ENCODE measurements around the gene GFI1.
"Not testable (repeated sequence)": the region's sequence is repeated elsewhere in the genome, so short reads cannot be mapped to it uniquely, and the experiment has no call there.

GFI1 gene

DNA sequence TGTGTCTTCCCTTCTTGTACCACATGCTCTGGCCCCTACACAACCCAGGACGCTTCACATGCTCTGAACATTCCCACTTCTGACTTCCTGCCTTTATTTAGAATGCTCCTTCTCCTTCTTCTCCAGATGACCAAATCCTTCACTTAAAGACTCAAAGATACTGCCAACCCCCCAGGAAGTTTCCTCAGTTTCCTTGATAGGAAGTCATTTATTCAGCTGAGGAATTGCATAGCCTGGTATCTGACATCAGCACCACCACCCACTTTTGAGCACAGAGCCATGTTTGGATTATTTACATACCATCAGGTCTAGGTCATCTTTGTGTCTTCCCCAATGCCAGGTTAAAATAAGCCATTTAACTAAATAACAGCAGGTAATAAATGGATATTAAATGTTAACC is 42.4 kb downstream of the GFI1 start:
- H3K9ac ChIP-seq (ENCODE audit: low read depth in 1 of 2, low read length in 2 of 2), result no peak overlapping the region

DNA sequence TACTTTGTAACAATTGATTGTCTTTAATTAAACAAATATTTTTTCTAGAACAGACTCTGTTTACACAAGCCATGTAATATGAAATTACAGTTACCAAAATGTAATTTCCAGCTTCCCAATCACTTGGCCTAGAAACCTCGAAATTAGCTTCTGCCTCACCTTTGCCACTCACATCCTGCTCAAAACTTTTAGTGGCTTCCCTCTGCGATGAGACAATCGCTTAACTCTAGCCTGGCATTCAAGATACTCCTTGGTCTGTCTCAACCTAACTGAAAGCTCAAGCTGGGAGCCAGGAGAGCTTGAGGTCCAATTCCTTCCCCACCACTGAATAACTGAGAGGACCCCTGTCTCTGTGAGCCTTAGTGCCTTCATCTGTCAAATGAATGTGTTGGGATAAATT is 42.8 kb downstream of the GFI1 start:
- Histone ChIP-seq H3K27me3 (ENCODE audit: control insufficient read depth in 2 of 2, insufficient read depth in 2 of 2, low read length in 2 of 2) (no peaks in the 10 kb centered on the region), H3K4me3 (ENCODE audit: low read length in 2 of 2) (no peak overlapping the region), H3K9ac (ENCODE audit: low read depth in 1 of 2, low read length in 2 of 2) (no peak overlapping the region), H3K4me1 (ENCODE audit: control insufficient read depth in 2 of 2, insufficient read depth in 2 of 2, low read length in 2 of 2) (peaks cover 0 to 3% of the 10 kb centered on the region in 2 donors), H3K36me3 (ENCODE audit: control insufficient read depth in 2 of 2, insufficient read depth in 2 of 2, low read length in 2 of 2) (no peaks in the 10 kb centered on the region), H3K27ac (ENCODE audit: low read depth in 2 of 2, low read length in 2 of 2) (no peak overlapping the region), H3K9me3 (ENCODE audit: control insufficient read depth in 2 of 2, low read length in 2 of 2) (no peaks in the 10 kb centered on the region)

More for the DNA sequence above, 42.4 kb downstream of the GFI1 start:
- Histone ChIP-seq H3K36me3 (ENCODE audit: control insufficient read depth in 2 of 2, insufficient read depth in 2 of 2, low read length in 2 of 2) (no peaks in the 10 kb centered on the region), H3K27ac (ENCODE audit: low read depth in 2 of 2, low read length in 2 of 2) (no peak overlapping the region), H3K27me3 (ENCODE audit: control insufficient read depth in 2 of 2, insufficient read depth in 2 of 2, low read length in 2 of 2) (no peaks in the 10 kb centered on the region), H3K9me3 (ENCODE audit: control insufficient read depth in 2 of 2, low read length in 2 of 2) (no peaks in the 10 kb centered on the region), H3K4me3 (ENCODE audit: low read length in 2 of 2) (no peak overlapping the region), H3K4me1 (ENCODE audit: control insufficient read depth in 2 of 2, insufficient read depth in 2 of 2, low read length in 2 of 2) (peaks cover 0 to 3% of the 10 kb centered on the region in 2 donors)

DNA sequence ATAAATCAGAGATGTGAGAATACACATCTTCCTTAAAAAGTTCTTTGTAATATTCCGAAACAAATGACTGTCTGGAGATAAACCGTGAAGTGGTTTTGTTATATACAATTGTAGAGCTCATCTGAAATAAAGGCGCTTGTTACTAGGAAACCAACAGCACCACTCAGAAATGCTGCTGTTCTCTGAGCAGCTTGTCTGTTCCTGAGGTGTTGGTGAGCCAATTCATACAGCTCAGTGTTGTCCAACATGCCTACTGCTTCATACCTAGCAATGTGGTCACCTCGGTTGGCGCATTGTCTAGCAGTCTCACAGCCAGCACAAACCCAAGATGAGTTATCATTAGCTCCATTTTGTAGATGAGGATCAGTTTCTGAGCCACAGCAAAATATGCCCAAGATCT is 44.4 kb downstream of the GFI1 start:
- Histone ChIP-seq H3K9ac (ENCODE audit: low read depth in 1 of 2, low read length in 2 of 2) (no peak overlapping the region), H3K4me3 (ENCODE audit: low read length in 2 of 2) (peak overlapping the region; percentile 46 to 56), H3K36me3 (ENCODE audit: control insufficient read depth in 2 of 2, insufficient read depth in 2 of 2, low read length in 2 of 2) (no peaks in the 10 kb centered on the region), H3K4me1 (ENCODE audit: control insufficient read depth in 2 of 2, insufficient read depth in 2 of 2, low read length in 2 of 2) (peaks cover 0 to 3% of the 10 kb centered on the region in 2 donors), H3K27me3 (ENCODE audit: control insufficient read depth in 2 of 2, insufficient read depth in 2 of 2, low read length in 2 of 2) (no peaks in the 10 kb centered on the region), H3K27ac (ENCODE audit: low read depth in 2 of 2, low read length in 2 of 2) (no peak overlapping the region), H3K9me3 (ENCODE audit: control insufficient read depth in 2 of 2, low read length in 2 of 2) (no peaks in the 10 kb centered on the region)

DNA sequence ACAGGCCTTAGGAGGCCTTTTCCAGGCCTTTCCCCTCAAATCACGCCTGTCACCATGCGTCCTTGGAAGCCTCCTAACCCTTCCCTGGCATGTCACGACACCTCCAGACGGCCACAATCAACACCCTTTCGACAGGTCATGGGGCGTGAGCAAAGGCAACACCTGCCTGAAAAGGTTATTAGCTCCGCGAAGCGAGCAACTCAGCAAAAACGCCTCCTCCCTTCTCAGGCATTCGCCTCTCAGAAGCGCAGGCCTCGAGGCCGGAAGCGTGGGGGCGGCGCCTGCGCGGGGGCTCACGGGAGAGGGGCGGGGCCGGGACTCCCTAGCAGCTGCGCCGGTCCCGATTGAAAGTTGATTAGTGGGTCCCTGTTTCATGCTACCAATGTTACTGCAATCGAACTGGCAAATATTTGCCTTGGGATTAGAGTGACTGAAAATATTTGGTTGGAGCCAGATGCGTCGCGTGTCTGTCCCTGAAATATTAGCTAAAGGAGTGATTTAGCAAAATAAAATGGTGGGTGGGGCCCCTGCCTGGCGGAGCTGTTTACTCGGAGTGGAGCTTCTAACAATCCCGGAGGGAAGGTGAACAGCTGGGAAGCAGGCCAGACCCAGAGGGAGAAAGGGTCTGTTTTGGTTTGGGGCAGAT is 44.9 kb downstream of the GFI1 start:
- Histone ChIP-seq H3K27ac (ENCODE audit: low read depth in 2 of 2, low read length in 2 of 2) (peak overlapping the region; percentile 17 to 34), H3K9ac (ENCODE audit: low read depth in 1 of 2, low read length in 2 of 2) (no peak overlapping the region), H3K27me3 (ENCODE audit: control insufficient read depth in 2 of 2, insufficient read depth in 2 of 2, low read length in 2 of 2) (no peaks in the 10 kb centered on the region), H3K4me1 (ENCODE audit: control insufficient read depth in 2 of 2, insufficient read depth in 2 of 2, low read length in 2 of 2) (peaks cover 0 to 3% of the 10 kb centered on the region in 2 donors), H3K9me3 (ENCODE audit: control insufficient read depth in 2 of 2, low read length in 2 of 2) (no peaks in the 10 kb centered on the region), H3K36me3 (ENCODE audit: control insufficient read depth in 2 of 2, insufficient read depth in 2 of 2, low read length in 2 of 2) (no peaks in the 10 kb centered on the region), H3K4me3 (ENCODE audit: low read length in 2 of 2) (peak overlapping the region; percentile 46 to 56)

DNA sequence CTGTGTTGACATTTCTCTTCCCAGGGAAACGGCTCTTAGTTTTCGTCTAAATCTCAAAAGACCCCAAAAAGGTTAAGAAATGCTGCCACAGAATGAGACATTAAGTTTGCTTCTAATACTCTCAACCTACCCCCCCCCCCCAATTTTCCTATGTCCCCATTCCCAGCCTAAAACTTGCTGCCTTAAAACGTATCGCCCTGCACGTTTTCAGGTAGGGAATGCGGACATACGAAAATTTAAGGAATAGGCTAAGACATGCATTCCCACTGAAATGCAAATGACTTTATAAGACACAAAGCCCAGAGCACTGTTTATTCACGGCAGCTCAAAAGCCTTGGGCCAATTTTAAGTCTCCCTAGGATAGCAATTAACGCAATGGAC is 45.4 kb downstream of the GFI1 start:
- H3K36me3 ChIP-seq (ENCODE audit: control insufficient read depth in 2 of 2, insufficient read depth in 2 of 2, low read length in 2 of 2), result no peaks in the 10 kb centered on the region
- H3K4me1 ChIP-seq (ENCODE audit: control insufficient read depth in 2 of 2, insufficient read depth in 2 of 2, low read length in 2 of 2), result peaks cover 0 to 3% of the 10 kb centered on the region in 2 donors
- peak overlapping the region; percentile 17 to 34 for H3K27ac ChIP-seq (ENCODE audit: low read depth in 2 of 2, low read length in 2 of 2)
- H3K27me3 ChIP-seq (ENCODE audit: control insufficient read depth in 2 of 2, insufficient read depth in 2 of 2, low read length in 2 of 2), result no peaks in the 10 kb centered on the region
- H3K9ac ChIP-seq (ENCODE audit: low read depth in 1 of 2, low read length in 2 of 2), result no peak overlapping the region
- peak overlapping the region; percentile 46 to 56 for H3K4me3 ChIP-seq (ENCODE audit: low read length in 2 of 2)
- H3K9me3 ChIP-seq (ENCODE audit: control insufficient read depth in 2 of 2, low read length in 2 of 2), result no peaks in the 10 kb centered on the region

DNA sequence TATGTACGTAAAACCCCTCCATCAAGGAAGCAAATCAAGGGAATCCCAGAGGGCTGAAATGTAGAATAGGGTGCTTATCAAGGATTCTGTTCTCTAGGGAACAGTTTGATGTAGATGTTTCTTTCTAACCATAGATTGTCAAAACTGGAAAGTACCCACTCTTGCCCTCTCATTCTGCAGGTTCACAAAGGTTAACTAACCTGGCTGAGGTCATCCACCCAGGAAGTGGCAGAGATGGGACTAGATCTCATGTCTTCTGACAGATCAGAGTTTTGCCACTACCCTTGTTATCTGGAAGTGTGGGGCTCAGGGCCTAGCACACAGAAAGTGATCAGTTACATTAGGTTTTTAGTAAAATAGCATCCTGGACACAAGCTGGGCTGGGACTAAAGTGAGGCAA is 47.4 kb downstream of the GFI1 start:
- Histone ChIP-seq H3K9ac (ENCODE audit: low read depth in 1 of 2, low read length in 2 of 2) (no peak overlapping the region), H3K27me3 (ENCODE audit: control insufficient read depth in 2 of 2, insufficient read depth in 2 of 2, low read length in 2 of 2) (no peaks in the 10 kb centered on the region), H3K4me3 (ENCODE audit: low read length in 2 of 2) (no peak overlapping the region), H3K36me3 (ENCODE audit: control insufficient read depth in 2 of 2, insufficient read depth in 2 of 2, low read length in 2 of 2) (no peaks in the 10 kb centered on the region), H3K27ac (ENCODE audit: low read depth in 2 of 2, low read length in 2 of 2) (no peak overlapping the region), H3K9me3 (ENCODE audit: control insufficient read depth in 2 of 2, low read length in 2 of 2) (no peaks in the 10 kb centered on the region), H3K4me1 (ENCODE audit: control insufficient read depth in 2 of 2, insufficient read depth in 2 of 2, low read length in 2 of 2) (peaks cover 0 to 3% of the 10 kb centered on the region in 2 donors)

DNA sequence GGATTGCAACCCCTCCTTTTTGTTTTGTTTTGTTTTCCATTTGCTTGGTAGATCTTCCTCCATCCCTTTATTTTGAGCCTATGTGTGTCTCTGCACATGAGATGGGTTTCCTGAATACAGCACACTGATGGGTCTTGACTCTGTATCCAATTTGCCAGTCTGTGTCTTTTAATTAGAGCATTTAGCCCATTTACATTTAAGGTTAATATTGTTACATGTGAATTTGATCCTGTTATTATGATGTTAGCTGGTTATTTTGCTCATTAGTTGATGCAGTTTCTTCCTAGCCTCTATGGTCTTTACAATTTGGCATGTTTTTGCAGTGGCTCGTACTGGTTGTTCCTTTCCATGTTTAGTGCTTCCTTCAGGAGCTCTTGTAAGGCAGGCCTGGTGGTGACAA is 52.2 kb downstream of the GFI1 start:
- H3K27ac ChIP-seq (ENCODE audit: low read depth in 2 of 2, low read length in 2 of 2); H3K4me1 ChIP-seq (ENCODE audit: control insufficient read depth in 2 of 2, insufficient read depth in 2 of 2, low read length in 2 of 2); H3K9ac ChIP-seq (ENCODE audit: low read depth in 1 of 2, low read length in 2 of 2); H3K4me3 ChIP-seq (ENCODE audit: low read length in 2 of 2); H3K27me3 ChIP-seq (ENCODE audit: control insufficient read depth in 2 of 2, insufficient read depth in 2 of 2, low read length in 2 of 2); H3K9me3 ChIP-seq (ENCODE audit: control insufficient read depth in 2 of 2, low read length in 2 of 2); H3K36me3 ChIP-seq (ENCODE audit: control insufficient read depth in 2 of 2, insufficient read depth in 2 of 2, low read length in 2 of 2): not testable (repeated sequence)

DNA sequence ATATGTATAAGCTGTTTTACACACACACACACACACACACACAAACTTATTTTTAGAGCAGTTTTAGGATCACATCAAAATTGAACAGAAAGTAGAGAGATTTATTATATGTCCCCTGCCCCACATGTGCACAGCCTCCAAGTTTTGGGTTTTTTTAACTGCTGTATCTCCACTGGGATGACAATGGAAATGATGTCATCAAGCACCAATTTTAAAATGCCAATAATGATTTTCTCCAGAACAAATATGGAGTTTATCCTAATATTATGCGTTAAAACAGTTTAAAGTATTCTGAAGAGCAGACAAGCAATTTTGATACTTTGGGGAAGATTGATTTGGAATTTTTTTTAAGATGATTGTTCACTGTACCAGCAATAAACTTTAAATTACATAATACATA is 56.7 kb downstream of the GFI1 start:
- no peaks in the 10 kb centered on the region for H3K4me1 ChIP-seq (ENCODE audit: control insufficient read depth in 2 of 2, insufficient read depth in 2 of 2, low read length in 2 of 2)
- no peak overlapping the region for H3K27ac ChIP-seq (ENCODE audit: low read depth in 2 of 2, low read length in 2 of 2)
- H3K9ac ChIP-seq (ENCODE audit: low read depth in 1 of 2, low read length in 2 of 2), result no peak overlapping the region
- no peaks in the 10 kb centered on the region for H3K27me3 ChIP-seq (ENCODE audit: control insufficient read depth in 2 of 2, insufficient read depth in 2 of 2, low read length in 2 of 2)
- H3K36me3 ChIP-seq (ENCODE audit: control insufficient read depth in 2 of 2, insufficient read depth in 2 of 2, low read length in 2 of 2), result no peaks in the 10 kb centered on the region
- no peaks in the 10 kb centered on the region for H3K9me3 ChIP-seq (ENCODE audit: control insufficient read depth in 2 of 2, low read length in 2 of 2)
- no peak overlapping the region for H3K4me3 ChIP-seq (ENCODE audit: low read length in 2 of 2)

DNA sequence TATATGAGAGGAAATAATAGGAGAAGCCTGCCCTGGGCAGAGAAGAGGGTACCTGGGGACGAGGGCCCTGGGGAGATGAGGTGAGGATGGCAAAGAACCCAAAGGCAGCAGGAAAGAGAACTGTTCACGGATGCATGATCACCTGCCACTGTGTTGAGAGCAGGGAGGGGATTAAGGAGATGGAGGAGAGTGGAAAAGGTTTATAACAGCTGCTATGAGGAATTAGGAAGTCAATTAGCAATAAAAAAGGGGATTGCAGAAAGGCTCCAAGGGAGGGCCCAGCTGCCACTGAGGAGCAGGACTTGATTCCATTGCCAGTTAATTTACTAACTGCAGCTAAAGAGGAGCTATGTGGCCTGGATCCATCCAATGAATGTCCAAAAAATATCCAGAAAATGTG is 61.1 kb downstream of the GFI1 start:
- H3K4me1 ChIP-seq (ENCODE audit: control insufficient read depth in 2 of 2, insufficient read depth in 2 of 2, low read length in 2 of 2), result no peaks in the 10 kb centered on the region
- H3K27me3 ChIP-seq (ENCODE audit: control insufficient read depth in 2 of 2, insufficient read depth in 2 of 2, low read length in 2 of 2), result no peaks in the 10 kb centered on the region
- no peaks in the 10 kb centered on the region for H3K9me3 ChIP-seq (ENCODE audit: control insufficient read depth in 2 of 2, low read length in 2 of 2)
- H3K36me3 ChIP-seq (ENCODE audit: control insufficient read depth in 2 of 2, insufficient read depth in 2 of 2, low read length in 2 of 2), result no peaks in the 10 kb centered on the region
- H3K9ac ChIP-seq (ENCODE audit: low read depth in 1 of 2, low read length in 2 of 2), result no peak overlapping the region
- H3K4me3 ChIP-seq (ENCODE audit: low read length in 2 of 2), result no peak overlapping the region
- H3K27ac ChIP-seq (ENCODE audit: low read depth in 2 of 2, low read length in 2 of 2), result no peak overlapping the region
